Activated CD8-positive, alpha-beta memory T cell treated with anti-CD3 and anti-CD28 coated beads, Interleukin-2, amount 50 U/mL, for 4 hours (primary cell): ENCODE results near the gene WNT9A.
"Not testable (repeated sequence)": the region's sequence is repeated elsewhere in the genome, so short reads cannot be mapped to it uniquely, and the experiment has no call there.

ENCODE experiments used
- DNase-seq: peaks from one replicate; pipeline ENCODE4 v3.0.0-alpha.2; 2020

The WNT9A gene

GRCh38 chr1:227922501-227923352, 25.0 kb downstream of the WNT9A start:
- DNase-seq: no peak

GRCh38 chr1:227921461-227922185, 26.1 kb downstream of the WNT9A start:
- DNase-seq: no peak

DNA sequence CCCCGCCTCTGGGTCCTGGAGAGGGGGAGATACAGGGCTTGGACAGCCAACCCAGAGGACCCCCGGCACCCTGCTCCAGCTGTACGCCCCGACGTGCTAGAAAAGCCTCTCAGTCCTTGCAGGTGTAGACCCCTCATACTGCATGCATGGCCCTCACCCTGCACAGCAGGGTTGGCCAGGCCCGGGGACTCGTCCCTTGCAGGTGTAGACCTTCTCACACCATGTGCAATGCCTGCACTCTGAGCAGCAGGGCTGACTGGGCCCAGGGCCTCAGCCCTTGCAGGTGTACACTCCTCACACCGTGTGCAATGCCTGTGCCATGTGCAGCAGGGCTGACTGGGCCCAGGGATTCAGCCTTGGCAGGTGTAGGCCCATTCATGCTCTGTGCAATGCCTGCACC, 26.8 kb downstream of the WNT9A start:
- DNase-seq: no peak

DNA sequence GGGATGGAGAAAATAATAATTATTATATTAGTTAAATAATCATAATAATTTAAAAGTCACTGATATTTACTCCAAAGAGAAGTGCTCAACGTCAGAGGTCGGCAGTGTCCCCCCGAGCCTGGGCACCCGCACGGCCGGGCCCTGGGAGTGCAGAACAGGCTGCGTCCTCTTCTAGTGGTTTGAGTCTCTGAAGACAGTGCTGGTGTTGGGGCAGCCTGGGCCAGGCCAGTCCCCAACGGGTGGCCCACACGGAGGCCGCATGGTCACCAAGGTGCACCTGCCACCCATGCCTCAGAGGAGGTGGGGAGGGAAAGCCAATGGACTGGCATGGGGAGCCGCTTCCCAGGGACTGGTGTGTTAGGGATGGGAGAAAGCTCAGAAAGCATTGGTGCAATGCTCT, 27.3 kb downstream of the WNT9A start:
- DNase-seq: no peak

GRCh38 chr1:227919906-227920305, 27.8 kb downstream of the WNT9A start:
- no peak for DNase-seq

GRCh38 chr1:227918736-227919135, 29.0 kb downstream of the WNT9A start:
- no peak for DNase-seq

GRCh38 chr1:227918083-227918700, 29.5 kb downstream of the WNT9A start:
- no peak for DNase-seq

GRCh38 chr1:227917081-227917950, 30.4 kb downstream of the WNT9A start:
- no peak for DNase-seq

DNA sequence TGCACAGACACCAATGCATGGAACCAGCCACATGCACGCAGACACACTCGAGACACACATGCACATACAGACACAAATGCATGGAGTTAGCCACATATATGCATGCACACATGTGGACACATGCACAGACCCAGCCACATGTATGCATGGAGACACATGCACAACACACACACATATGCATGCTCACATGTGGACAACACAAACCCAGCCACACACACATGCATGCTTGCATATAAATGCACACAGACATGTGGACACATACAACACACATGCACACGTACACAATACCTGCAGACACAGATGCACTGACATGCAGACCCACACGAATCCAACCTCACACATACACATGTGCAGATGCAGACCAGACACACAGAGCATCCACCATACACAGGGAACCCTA, 31.1 kb downstream of the WNT9A start:
- DNase-seq: no peak

DNA sequence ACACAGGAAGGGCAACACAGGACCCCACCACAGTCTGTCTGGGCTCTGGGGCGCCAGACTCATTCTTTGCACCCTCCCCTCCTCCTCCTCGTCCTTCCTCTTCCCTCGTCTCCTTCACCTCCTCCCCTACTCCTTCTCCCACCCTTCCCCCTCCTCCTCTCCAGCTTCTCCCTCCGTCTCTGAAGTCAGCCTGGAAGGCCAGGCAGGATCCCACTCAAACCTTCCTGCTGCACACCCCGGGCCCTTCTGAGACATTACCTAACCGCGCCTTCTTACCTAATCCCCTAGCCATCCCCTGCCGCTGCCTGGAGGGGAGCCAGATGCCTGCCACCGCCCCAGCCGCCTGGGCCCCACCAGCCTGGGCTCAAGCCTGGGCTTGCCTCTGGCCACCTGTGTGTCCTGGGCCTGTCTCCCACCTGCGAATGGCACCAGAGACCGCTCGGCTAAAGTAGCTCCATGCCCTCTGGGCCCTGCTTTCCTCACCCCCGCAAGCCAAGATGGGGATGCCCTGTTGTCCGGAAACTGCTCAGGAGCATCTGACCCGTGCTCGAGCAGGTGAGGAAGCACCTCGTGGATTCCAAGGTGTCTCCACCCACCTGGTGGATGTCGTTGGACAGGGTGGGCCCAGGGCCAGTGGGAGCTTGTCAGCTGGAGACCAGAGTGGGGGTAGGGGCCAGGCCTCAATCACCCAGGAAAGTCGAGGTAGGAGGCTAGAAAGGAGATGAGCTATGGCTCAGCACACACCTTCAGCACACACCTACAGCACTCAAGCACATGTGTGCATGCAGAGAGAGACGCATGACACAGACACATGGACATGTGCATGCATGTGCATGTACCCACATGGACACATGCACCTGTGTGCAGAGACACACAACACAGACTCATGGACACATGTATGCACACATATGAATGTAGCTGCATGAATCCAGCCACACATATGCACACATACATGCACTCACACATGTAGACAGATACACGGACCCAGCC, 31.9 kb downstream of the WNT9A start:
- DNase-seq: no peak

DNA sequence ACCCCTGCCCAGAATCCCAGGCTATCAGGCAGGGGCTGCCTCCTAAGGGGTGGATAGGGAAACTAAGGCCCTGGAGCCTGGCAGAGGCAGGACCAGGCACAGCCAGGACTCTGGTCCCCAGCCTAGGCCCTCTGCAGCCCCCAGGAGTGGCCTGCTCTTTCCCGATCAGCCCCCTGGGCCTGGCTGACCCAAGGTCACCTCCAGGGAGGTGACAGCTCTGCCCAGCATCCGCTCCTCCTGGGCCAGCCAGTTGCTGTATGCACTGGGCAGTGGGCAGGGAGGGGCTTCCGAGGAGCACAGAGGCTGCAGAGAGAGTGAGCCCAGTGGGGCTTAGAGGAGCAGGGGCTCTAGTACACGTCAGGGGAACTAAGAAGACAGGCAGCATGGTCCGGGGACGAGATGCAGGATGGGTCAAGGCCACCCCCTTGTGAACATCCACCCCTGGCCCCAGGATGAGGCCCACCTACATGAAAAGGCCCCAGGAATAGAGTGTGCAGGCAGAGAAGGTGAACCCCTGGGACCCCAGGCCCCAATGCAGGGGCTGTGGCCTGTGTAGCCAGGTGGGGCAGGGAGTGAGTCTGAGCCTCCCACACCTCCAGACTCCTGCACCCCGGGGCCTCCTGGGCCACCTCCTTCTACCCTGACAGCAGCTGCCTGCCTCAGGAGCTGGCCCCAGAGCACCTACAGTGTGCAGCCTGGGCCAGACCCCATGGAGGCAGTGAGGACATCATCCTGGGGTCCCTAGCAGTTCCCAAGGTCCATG, 32.8 kb downstream of the WNT9A start:
- no peak for DNase-seq

GRCh38 chr1:227913764-227914721, 33.7 kb downstream of the WNT9A start:
- DNase-seq: no peak

DNA sequence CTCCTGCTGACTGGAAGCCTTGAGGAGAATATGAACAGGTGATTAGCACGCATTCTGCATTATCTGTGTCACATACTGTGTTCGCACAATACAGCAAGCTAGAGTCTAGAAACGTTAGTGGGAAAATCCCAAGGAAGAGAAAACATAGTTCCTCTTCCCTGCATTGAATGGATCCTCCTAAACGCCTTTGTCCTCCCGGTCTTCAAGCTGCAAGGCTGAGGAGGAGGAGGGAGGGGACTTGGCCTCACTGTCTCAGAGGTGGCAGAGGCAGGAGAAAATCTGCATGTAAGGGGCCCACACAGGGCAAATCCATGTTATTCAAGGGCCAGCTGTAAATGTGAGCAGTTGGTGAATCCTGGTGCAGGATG, 34.4 kb downstream of the WNT9A start:
- DNase-seq: no peak

- DNase-seq: no peak
Observed at GRCh38 chr1:227912866-227913265, 34.9 kb downstream of the WNT9A start.

DNA sequence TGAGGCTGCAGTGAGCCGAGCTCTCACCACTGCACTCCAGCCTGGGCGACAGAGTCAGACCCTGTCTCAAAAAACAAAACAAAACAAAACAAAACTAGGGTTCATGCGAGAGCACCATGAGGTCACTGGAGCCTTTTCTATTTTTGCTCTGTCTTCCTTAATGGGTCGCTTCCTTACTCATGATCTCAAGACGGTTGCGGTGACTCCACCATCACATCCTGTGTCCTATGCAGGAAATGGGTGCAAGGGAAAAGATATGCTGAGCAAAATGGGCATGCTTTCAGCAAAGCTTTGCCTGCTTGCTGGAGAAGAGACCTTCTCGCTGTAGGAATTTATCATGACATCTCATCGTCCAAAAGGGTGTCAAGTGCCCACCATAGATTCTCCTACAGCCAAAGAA, 36.4 kb downstream of the WNT9A start:
- no peak for DNase-seq

DNA sequence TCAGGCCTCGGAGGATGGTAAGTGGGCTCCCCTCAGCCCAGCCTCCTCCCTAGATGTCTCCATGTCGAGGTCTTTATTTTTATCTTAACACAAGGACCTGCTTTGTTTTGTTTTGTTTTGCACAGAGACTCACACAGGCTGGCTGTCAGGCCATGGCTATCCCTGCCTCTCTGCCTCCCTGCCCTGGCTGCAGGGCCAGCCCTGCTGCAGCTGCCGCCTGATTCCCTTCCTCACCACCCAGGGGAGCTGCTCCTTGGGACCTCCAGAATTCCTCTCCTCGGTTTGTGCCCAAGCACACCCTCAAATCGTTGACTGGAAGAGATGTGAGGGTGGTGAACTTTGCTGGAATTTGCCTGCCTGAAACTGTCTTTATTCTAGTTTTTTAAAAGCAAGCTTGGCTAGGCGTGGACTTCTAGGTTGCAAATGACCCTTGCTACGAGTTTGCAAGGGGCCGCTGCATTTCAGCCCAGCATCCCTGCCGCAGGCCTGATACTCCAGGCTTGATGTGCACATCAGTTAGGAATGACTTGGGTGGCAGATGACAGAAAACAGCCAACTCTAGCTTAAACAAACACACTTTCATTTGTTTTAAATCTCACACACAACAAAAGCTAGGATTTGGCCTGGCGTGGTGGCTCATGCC, 37.1 kb downstream of the WNT9A start:
- no peak for DNase-seq

GRCh38 chr1:227909923-227910328, 37.8 kb downstream of the WNT9A start:
- not testable (repeated sequence) for DNase-seq

DNA sequence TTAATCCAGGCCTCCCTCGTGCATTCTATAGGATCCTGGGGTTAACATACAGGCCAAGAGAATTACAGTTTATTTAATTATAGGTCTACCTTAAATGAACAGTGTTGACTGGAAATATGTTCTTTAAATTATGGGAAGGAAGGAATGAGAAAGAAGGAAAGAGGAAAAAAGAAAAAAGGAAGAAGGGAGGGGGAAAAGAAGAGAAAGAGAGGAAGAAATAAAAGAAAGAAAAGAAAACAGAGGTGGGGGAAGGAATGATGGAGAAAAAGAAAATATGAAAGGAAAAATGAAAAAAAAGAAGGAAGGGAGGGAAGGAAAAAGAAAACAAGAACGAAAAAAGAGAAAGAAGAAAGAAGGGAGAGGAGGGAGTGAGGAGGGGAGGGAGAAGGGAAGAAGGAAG, 38.5 kb downstream of the WNT9A start:
- DNase-seq: no peak

- no peak for DNase-seq
Observed at GRCh38 chr1:227908359-227908758, 39.4 kb downstream of the WNT9A start.
